DND-41 (cell line): ENCODE results near the gene QPCTL.

ENCODE experiments used
- EZH2 ChIP-seq: IDR thresholded peaks from 3 replicates; pipeline ENCODE4 v1.6.1; 2012; ENCODE audit warnings: borderline replicate concordance, low read depth, mild to moderate bottlenecking, moderate library complexity, low read length, inconsistent platforms; ENCODE audit not compliant: severe bottlenecking
- TF ChIP-seq, protein P1 (sequence below): IDR thresholded peaks from 2 replicates; pipeline ENCODE4 v1.5.1; 2012; ENCODE audit warnings: borderline replicate concordance, low read length, moderate library complexity, mild to moderate bottlenecking; ENCODE audit not compliant: poor library complexity, severe bottlenecking; ENCODE audit errors: extremely low read depth

DNA sequence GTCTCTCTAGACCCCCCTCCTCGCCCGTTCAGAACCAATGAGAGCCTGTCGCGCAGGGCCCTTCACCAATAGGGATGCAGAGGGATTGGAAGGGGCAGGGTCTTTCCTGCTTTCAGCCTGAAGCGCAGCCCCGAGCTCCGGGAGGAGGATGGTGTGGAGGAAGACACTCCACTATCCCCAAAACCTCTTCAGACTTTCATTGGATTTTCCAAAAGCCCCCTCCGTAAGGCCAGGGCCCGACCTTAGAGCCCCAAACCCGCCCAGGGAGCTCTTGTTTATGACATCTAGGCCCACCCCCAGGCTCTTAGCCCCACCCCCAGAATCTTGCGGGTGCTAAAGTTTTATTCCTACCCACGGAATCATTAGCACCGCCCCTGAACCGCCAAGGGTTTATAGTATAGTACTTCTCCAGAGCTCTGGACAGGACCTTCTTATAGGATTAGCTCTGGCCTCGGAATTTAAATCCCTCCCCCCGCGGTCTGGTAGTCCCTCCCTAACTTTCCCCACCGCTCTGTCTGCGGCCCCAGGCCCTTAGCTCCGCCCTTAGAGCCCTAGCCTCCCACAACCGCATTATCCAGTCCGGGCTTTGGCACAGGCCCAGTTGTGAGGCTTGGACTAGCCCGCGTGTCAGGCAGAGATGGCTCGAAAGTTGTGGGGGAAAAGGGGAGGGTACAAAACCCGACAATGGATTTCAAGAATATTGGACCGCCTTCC, 46.7 kb upstream of the QPCTL start:
- TF ChIP-seq, protein P1, sequence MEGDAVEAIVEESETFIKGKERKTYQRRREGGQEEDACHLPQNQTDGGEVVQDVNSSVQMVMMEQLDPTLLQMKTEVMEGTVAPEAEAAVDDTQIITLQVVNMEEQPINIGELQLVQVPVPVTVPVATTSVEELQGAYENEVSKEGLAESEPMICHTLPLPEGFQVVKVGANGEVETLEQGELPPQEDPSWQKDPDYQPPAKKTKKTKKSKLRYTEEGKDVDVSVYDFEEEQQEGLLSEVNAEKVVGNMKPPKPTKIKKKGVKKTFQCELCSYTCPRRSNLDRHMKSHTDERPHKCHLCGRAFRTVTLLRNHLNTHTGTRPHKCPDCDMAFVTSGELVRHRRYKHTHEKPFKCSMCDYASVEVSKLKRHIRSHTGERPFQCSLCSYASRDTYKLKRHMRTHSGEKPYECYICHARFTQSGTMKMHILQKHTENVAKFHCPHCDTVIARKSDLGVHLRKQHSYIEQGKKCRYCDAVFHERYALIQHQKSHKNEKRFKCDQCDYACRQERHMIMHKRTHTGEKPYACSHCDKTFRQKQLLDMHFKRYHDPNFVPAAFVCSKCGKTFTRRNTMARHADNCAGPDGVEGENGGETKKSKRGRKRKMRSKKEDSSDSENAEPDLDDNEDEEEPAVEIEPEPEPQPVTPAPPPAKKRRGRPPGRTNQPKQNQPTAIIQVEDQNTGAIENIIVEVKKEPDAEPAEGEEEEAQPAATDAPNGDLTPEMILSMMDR = no peak
- TF ChIP-seq EZH2 = no peak
